HCT116 (cell line): ENCODE data around the gene USP47. TPM values are rescaled to one million over a fixed set of nuclear protein-coding genes. Genes with fewer than 3 reads are reported as not detected.

ENCODE experiments used
- ATF3 ChIP-seq: IDR thresholded peaks from 2 replicates; pipeline ENCODE4 v1.6.1; 2012
- CBX3 ChIP-seq: IDR thresholded peaks from 2 replicates; pipeline ENCODE4 v1.6.1; 2012; ENCODE audit warnings: low read depth
- EGR1 ChIP-seq: IDR thresholded peaks from 2 replicates; pipeline ENCODE4 v1.6.1; 2012; ENCODE audit warnings: low read depth
- ELF1 ChIP-seq: IDR thresholded peaks from 2 replicates; pipeline ENCODE4 v1.6.1; 2012; ENCODE audit warnings: low read depth, borderline replicate concordance
- EZH2 ChIP-seq: fragments of 200-600 bp; sonication (generic); IDR thresholded peaks from 2 replicates; pipeline ENCODE4 v1.6.1; 2017; ENCODE audit warnings: antibody characterized with exemption, mixed run types
- EZH2phosphoT487 ChIP-seq: fragments of 200-600 bp; IDR thresholded peaks from 2 replicates; pipeline ENCODE4 v1.6.1; 2018; ENCODE audit warnings: antibody characterized with exemption, borderline replicate concordance
- FOSL1 ChIP-seq: IDR thresholded peaks from 2 replicates; pipeline ENCODE4 v1.6.1; 2012; ENCODE audit warnings: low read depth
- POLR2A ChIP-seq: IDR thresholded peaks from 2 replicates; pipeline ENCODE4 v1.7.0; 2011; ENCODE audit warnings: borderline replicate concordance; ENCODE audit not compliant: insufficient read depth, insufficient read length; ENCODE audit errors: extremely low read depth
- RAD21 ChIP-seq: IDR thresholded peaks from 2 replicates; pipeline ENCODE4 v1.6.1; 2012; ENCODE audit warnings: low read depth, mild to moderate bottlenecking
- SP1 ChIP-seq: IDR thresholded peaks from 2 replicates; pipeline ENCODE4 v1.6.1; 2012; ENCODE audit warnings: low read depth
- TCF7L2 ChIP-seq: IDR thresholded peaks from 2 replicates; pipeline ENCODE4 v1.7.0; 2011; ENCODE audit warnings: borderline replicate concordance, inconsistent platforms; ENCODE audit not compliant: insufficient read depth, insufficient read length; ENCODE audit errors: extremely low read depth
- YY1 ChIP-seq: IDR thresholded peaks from 2 replicates; pipeline ENCODE4 v1.6.1; 2011; ENCODE audit warnings: low read length, low read depth, moderate library complexity, mild to moderate bottlenecking; ENCODE audit not compliant: insufficient replicate concordance; ENCODE audit errors: extremely low read depth
- ZBTB33 ChIP-seq: IDR thresholded peaks from 2 replicates; pipeline ENCODE4 v1.6.1; 2011; ENCODE audit warnings: mild to moderate bottlenecking, low read length, moderate library complexity; ENCODE audit not compliant: insufficient replicate concordance; ENCODE audit errors: extremely low read depth
- ZFX ChIP-seq: fragments of 450-650 bp; IDR thresholded peaks from 2 replicates; pipeline ENCODE4 v1.6.1; 2017
- ZNF274 ChIP-seq: fragments of 200-500 bp; sonication (Bioruptor generic); IDR thresholded peaks from 2 replicates; pipeline ENCODE4 v1.6.1; 2014; ENCODE audit warnings: mild to moderate bottlenecking, low read depth, low read length, inconsistent platforms
- total RNA-seq: library from RNA; stranded (reverse); gene quantifications from one replicate; pipeline ENCODE4 v1.2.1, GENCODE V29; 2021; ENCODE audit not compliant: unreplicated experiment

The USP47 gene
- total RNA-seq, 1 experiment from 2014 or later: 18.9 TPM

GRCh38 chr11:11848891-11849746 lies 7.3 kb downstream of the USP47 start (continued):
- TF ChIP-seq ZBTB33 (no peak), RAD21 (peak; percentile 71), FOSL1 (no peak), ELF1 (no peak), ZNF274 (no peak), SP1 (no peak), YY1 (peak; percentile 60), EGR1 (no peak), CBX3 (0 out of 2 replicates have a peak, but pooled peaks have one; percentile 59), EZH2 (no peak), ZFX (no peak), ATF3 (no peak), POLR2A (no peak), EZH2phosphoT487 (no peak), TCF7L2 (no peak)
